Activated CD4-positive, alpha-beta T cell treated with anti-CD3 and anti-CD28 coated beads, Interleukin-2, amount 10 ng/mL, durations not matched to agents 24 days and 14 days (primary cell): ENCODE results near the gene CABYR. TPM values are rescaled to one million over a fixed set of nuclear protein-coding genes. Genes with fewer than 3 reads are reported as not detected.

Experiments used
- DNase-seq: peaks from one replicate; pipeline ENCODE4 v3.0.0; 2022
- H3K27ac Mint-ChIP-seq: one replicate; pipeline ENCODE4 v1.8.0; 2022; ENCODE audit warnings: mild to moderate bottlenecking, mixed read lengths
- H3K27me3 Mint-ChIP-seq: one replicate; pipeline ENCODE4 v1.8.0; 2022; ENCODE audit warnings: mixed read lengths
- H3K36me3 Mint-ChIP-seq: one replicate; pipeline ENCODE4 v1.8.0; 2022; ENCODE audit warnings: low read depth, mild to moderate bottlenecking, mixed read lengths
- H3K4me1 Mint-ChIP-seq: one replicate; pipeline ENCODE4 v1.8.0; 2021; ENCODE audit warnings: mixed read lengths
- H3K4me3 Mint-ChIP-seq: one replicate; pipeline ENCODE4 v1.8.0; 2022; ENCODE audit warnings: mild to moderate bottlenecking, moderate library complexity, mixed read lengths
- H3K9me3 Mint-ChIP-seq: one replicate; pipeline ENCODE4 v1.8.0; 2021; ENCODE audit warnings: mixed read lengths
- intact Hi-C: fragments of 100-400 bp; cut with micrococcal nuclease; formaldehyde crosslinking; loops from one replicate; pipeline ENCODE4 v1.15.1; 2023
- total RNA-seq: library from RNA; stranded (reverse); gene quantifications from 2 replicates; pipeline ENCODE4 v1.2.3, GENCODE V29; 2022

The CABYR gene
- total RNA-seq, 1 donor from 2014 or later = 1.3 TPM

DNA sequence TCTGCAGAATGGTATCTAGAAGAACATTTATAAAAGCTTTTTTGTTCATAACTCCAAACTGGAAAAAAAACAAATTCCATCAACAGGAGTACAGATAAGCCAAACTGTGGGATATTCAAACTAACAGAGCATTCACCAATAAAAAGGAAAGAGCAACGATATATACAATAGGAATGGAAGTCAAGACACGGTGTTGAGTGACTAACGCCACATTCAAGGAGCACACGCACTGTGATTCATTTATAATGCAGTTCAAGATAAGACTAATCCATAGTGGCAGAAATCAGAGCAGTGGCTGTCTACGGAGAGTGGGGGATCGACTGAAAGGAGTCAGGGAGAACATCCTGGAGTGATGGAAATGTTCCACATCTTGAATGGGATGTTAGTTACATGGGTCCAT, 70.7 kb downstream of the CABYR start:
- Mint-ChIP-seq H3K27me3 (peaks cover 13% of the 10 kb centered on the region), H3K36me3 (no peaks in the 10 kb centered on the region), H3K27ac (no peak overlapping the region), H3K4me3 (no peak overlapping the region), H3K9me3 (no peaks in the 10 kb centered on the region), H3K4me1 (no peaks in the 10 kb centered on the region)
- DNase-seq = no peak
- intact Hi-C loops = no loop called here

Other genes starting within 250 kb of the CABYR start
- gene TTC39C, start 124.3 kb upstream of the CABYR start, total RNA-seq = 28.8 and 29.2 TPM in 2 replicates